Activated T-cell treated with anti-CD3 and anti-CD28 coated beads, Interleukin-2, amount 50 U/mL, for 24 hours (primary cell): ENCODE results near the gene ATP8B4.

Experiments
- DNase-seq: peaks from one replicate; pipeline ENCODE4 v3.0.0-alpha.2; 2020
- H3K27ac Mint-ChIP-seq: 2 replicates; pipeline ENCODE4 v1.8.0; 2020; ENCODE audit warnings: mild to moderate bottlenecking, mixed read lengths
- H3K27me3 Mint-ChIP-seq: 2 replicates; pipeline ENCODE4 v1.8.0; 2020; ENCODE audit warnings: mixed read lengths
- H3K36me3 Mint-ChIP-seq: 2 replicates; pipeline ENCODE4 v1.8.0; 2020; ENCODE audit warnings: low read depth, mixed read lengths
- H3K4me1 Mint-ChIP-seq: 2 replicates; pipeline ENCODE4 v1.8.0; 2020; ENCODE audit warnings: low read depth, mixed read lengths
- H3K4me3 Mint-ChIP-seq: 2 replicates; pipeline ENCODE4 v1.8.0; 2020; ENCODE audit warnings: mild to moderate bottlenecking, moderate library complexity, mixed read lengths
- H3K9me3 Mint-ChIP-seq: 2 replicates; pipeline ENCODE4 v1.8.0; 2020; ENCODE audit warnings: mixed read lengths

The ATP8B4 gene

GRCh38 chr15:49809894-49810609 is 309.0 kb downstream of the ATP8B4 start:
- Mint-ChIP-seq H3K27ac (no peak overlapping the region), H3K4me1 (peaks cover under 1% of the 10 kb centered on the region), H3K9me3 (no peaks in the 10 kb centered on the region), H3K36me3 (no peaks in the 10 kb centered on the region), H3K4me3 (no peak overlapping the region), H3K27me3 (peaks cover 4% of the 10 kb centered on the region)
- no peak for DNase-seq

DNA sequence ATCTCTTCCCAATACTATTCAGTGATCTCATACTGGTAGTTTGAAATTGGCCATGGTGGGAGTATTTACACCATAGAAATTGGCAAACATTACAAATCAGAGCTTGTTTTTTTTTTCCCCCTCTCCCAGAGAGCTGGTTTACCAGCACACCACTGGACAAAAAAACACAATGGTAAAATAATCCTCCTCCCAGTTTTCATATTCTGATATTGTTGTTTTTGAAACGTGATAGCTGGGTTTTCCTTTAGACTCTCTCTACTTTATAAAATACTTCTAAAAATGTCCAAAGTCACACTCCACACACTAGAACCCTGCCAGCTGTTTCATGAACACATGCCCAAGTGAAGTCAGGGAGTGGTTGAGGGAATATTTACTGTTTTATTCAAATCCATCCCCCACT is 310.7 kb downstream of the ATP8B4 start:
- H3K9me3 Mint-ChIP-seq: peaks cover under 1% of the 10 kb centered on the region
- H3K4me3 Mint-ChIP-seq: no peak overlapping the region
- DNase-seq: no peak
- peaks cover 2% of the 10 kb centered on the region for H3K27me3 Mint-ChIP-seq
- no peak overlapping the region for H3K27ac Mint-ChIP-seq
- no peaks in the 10 kb centered on the region for H3K36me3 Mint-ChIP-seq
- H3K4me1 Mint-ChIP-seq: no peaks in the 10 kb centered on the region
